Measurements from ENCODE around the gene GLIPR1.
"Not testable (repeated sequence)": the region's sequence is repeated elsewhere in the genome, so short reads cannot be mapped to it uniquely, and the experiment has no call there.

GLIPR1 gene

DNA sequence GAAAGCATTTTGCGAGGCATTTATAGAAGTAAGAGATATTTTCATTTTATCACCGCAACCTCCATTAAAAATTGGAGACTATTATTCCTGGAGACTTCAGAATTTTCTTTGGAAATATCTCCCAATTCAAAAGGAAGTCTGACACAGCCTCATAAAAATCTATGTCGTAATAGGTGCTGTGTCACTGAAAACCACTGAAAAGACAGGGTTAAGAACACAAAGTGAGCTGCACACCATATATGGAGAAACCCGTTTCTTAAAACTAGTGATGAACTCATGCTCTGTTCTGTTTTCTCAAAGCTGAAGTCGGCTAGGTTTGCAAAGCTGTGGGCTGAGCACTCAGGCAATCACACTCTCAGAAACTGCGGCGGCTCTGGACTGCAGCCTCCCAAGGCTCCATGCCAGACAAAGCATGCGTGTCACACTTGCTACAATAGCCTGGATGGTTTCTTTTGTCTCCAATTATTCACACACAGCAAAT lies at the start of gene GLIPR1:
Gene GLIPR1 (plus strand): TSS at position 287 of the 481 bp plus-strand sequence. CDS start 126 bp downstream, at position 413.
- Histone ChIP-seq H3K9ac (ENCODE audit: low read length) (no peak within 1 kb of the TSS), H3K27me3 (ENCODE audit: control insufficient read depth, insufficient read depth, low read length) (no peaks in the 10 kb centered on the region), H3K36me3 (ENCODE audit: control insufficient read depth, low read depth, low read length) (no peaks in the 10 kb centered on the region), H3K9me3 (ENCODE audit: control insufficient read depth, low read depth, low read length) (no peaks in the 10 kb centered on the region), H3K27ac (ENCODE audit: low read length) (no peak within 1 kb of the TSS), H3K4me1 (ENCODE audit: control insufficient read depth, low read depth, low read length) (peaks cover 14% of the 10 kb centered on the region), H3K4me3 (ENCODE audit: low read length) (no peak within 1 kb of the TSS)

DNA sequence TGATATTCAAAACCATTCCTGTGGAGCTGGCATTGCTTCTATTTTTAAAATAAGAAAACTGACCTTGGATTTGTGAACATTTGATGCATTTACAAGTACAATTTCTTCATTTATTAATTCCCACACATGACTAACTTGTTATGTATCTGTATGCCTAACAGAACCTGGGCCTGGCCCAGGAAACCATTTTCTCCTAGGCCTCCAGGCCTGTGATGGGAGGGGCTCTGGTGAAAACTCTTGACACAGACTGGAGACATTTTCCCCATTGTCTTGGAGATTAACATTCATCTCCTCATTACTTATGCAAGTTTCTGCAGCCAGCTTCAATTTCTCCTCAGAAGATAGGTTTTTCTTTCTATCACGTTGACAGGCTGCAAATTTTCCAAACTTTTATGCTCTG lies 47.6 kb upstream of the GLIPR1 start:
- Histone ChIP-seq H3K27ac (ENCODE audit: low read length) (no peak overlapping the region), H3K36me3 (ENCODE audit: control insufficient read depth, low read depth, low read length) (no peaks in the 10 kb centered on the region), H3K9me3 (ENCODE audit: control insufficient read depth, low read depth, low read length) (peaks cover 15% of the 10 kb centered on the region), H3K27me3 (ENCODE audit: control insufficient read depth, insufficient read depth, low read length) (no peaks in the 10 kb centered on the region), H3K4me1 (ENCODE audit: control insufficient read depth, low read depth, low read length) (peaks cover 10% of the 10 kb centered on the region), H3K9ac (ENCODE audit: low read length) (no peak overlapping the region), H3K4me3 (ENCODE audit: low read length) (no peak overlapping the region)

DNA sequence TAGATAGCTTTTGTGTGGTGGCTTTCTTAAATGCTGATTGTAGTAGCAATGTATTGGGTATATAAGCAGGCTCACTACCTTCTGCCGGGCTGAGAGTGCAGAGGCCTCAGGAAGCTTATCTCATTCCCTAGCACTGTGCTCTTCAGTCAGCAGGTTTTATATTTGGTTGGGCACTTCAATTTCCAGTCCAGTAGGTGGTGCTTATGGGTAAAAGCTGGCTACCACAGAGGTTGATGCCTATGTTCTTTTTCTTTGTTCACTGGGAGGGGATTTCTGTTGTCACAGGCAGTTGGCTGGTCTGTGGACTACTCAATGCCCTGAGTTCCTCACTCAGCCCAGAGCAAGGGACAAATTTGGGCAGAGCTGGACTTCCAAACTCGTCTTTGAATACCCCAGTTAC lies 43.0 kb upstream of the GLIPR1 start:
- H3K36me3 ChIP-seq (ENCODE audit: control insufficient read depth, low read depth, low read length): no peaks in the 10 kb centered on the region
- H3K9ac ChIP-seq (ENCODE audit: low read length): no peak overlapping the region
- peaks cover 5% of the 10 kb centered on the region for H3K9me3 ChIP-seq (ENCODE audit: control insufficient read depth, low read depth, low read length)
- no peak overlapping the region for H3K4me3 ChIP-seq (ENCODE audit: low read length)
- H3K4me1 ChIP-seq (ENCODE audit: control insufficient read depth, low read depth, low read length): no peaks in the 10 kb centered on the region
- no peaks in the 10 kb centered on the region for H3K27me3 ChIP-seq (ENCODE audit: control insufficient read depth, insufficient read depth, low read length)
- H3K27ac ChIP-seq (ENCODE audit: low read length): no peak overlapping the region

DNA sequence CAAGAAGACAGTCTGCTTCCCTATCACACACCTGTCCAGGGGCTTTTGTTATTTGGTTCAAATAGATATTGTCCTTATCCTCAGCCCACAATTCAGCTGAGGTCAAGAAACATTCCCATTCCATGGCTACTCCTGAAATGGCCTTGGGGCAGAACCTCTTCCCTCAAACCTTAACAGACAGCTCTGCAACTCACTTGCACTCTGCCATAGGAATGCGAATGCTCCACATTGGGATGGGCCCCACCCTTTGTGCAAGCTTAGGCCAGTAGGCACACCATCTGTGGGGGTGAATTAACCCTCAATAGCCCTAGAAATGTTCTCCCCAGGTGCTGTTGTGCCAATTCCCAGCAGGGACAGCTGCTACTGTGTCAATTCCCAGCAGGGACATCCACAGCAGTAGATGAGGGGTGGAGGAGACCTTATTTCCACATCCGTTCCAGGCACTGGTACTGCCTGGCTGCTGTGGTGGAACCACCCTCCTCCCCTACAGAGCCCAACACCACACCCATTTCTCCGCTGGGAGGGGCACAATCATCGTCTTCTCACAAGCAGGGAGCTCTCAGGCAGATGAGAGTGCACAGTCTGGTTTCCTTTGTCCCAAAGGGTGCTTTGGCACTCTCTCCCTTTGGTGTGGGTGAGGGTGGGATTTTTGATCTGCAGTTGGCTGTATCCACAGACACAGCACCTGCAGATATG lies 42.3 kb upstream of the GLIPR1 start:
- H3K36me3 ChIP-seq (ENCODE audit: control insufficient read depth, low read depth, low read length): no peaks in the 10 kb centered on the region

DNA sequence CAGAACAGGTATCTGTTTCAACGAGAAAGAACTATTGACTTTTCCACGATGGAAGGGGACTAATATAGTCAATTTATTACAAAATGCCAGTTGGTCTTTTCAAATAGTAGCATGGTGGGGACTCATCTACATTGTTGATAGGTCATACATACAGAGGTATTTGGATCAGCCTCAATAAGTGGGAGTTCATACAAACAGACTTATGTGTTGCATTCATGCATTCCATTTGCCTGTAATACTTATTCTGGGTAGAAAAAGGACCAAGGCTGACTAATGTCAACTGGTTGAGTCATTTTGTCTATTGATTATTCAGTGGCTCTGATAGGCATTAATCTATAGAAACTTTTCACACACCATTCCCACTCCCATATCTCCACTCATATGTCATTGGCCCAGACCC lies 41.5 kb upstream of the GLIPR1 start:
- peaks cover 5% of the 10 kb centered on the region for H3K9me3 ChIP-seq (ENCODE audit: control insufficient read depth, low read depth, low read length)

More for the DNA sequence above, 42.3 kb upstream of the GLIPR1 start:
- no peak overlapping the region for H3K4me3 ChIP-seq (ENCODE audit: low read length)
- peaks cover 5% of the 10 kb centered on the region for H3K9me3 ChIP-seq (ENCODE audit: control insufficient read depth, low read depth, low read length)
- no peaks in the 10 kb centered on the region for H3K27me3 ChIP-seq (ENCODE audit: control insufficient read depth, insufficient read depth, low read length)
- H3K27ac ChIP-seq (ENCODE audit: low read length): no peak overlapping the region
- no peak overlapping the region for H3K9ac ChIP-seq (ENCODE audit: low read length)
- H3K4me1 ChIP-seq (ENCODE audit: control insufficient read depth, low read depth, low read length): no peaks in the 10 kb centered on the region

DNA sequence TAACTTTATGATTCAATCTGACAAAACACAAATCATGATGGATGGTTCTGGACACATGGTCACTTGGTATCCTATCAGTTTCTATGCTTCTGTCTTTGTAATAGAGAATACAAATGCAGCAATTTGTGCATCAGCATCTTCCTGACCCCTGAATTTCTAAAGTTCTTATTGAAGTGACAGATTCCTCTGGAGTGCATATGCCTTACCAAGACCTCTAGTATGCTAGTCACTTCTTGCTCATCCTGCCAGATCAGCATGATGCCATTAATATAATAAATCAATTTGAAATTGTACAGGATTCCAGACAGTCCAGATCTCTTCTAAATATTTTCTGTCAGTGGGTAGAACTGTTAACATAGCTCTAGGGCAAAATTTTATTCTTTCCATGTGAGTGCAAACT lies 40.6 kb upstream of the GLIPR1 start:
- no peak overlapping the region for H3K4me3 ChIP-seq (ENCODE audit: low read length)
- no peaks in the 10 kb centered on the region for H3K27me3 ChIP-seq (ENCODE audit: control insufficient read depth, insufficient read depth, low read length)
- no peak overlapping the region for H3K9ac ChIP-seq (ENCODE audit: low read length)
- H3K9me3 ChIP-seq (ENCODE audit: control insufficient read depth, low read depth, low read length): no peaks in the 10 kb centered on the region
- no peaks in the 10 kb centered on the region for H3K36me3 ChIP-seq (ENCODE audit: control insufficient read depth, low read depth, low read length)
- H3K27ac ChIP-seq (ENCODE audit: low read length): no peak overlapping the region
- no peaks in the 10 kb centered on the region for H3K4me1 ChIP-seq (ENCODE audit: control insufficient read depth, low read depth, low read length)

More for the DNA sequence above, 41.5 kb upstream of the GLIPR1 start:
- H3K27ac ChIP-seq (ENCODE audit: low read length): no peak overlapping the region
- no peaks in the 10 kb centered on the region for H3K4me1 ChIP-seq (ENCODE audit: control insufficient read depth, low read depth, low read length)
- no peak overlapping the region for H3K9ac ChIP-seq (ENCODE audit: low read length)
- H3K4me3 ChIP-seq (ENCODE audit: low read length): no peak overlapping the region
- no peaks in the 10 kb centered on the region for H3K36me3 ChIP-seq (ENCODE audit: control insufficient read depth, low read depth, low read length)
- no peaks in the 10 kb centered on the region for H3K27me3 ChIP-seq (ENCODE audit: control insufficient read depth, insufficient read depth, low read length)

DNA sequence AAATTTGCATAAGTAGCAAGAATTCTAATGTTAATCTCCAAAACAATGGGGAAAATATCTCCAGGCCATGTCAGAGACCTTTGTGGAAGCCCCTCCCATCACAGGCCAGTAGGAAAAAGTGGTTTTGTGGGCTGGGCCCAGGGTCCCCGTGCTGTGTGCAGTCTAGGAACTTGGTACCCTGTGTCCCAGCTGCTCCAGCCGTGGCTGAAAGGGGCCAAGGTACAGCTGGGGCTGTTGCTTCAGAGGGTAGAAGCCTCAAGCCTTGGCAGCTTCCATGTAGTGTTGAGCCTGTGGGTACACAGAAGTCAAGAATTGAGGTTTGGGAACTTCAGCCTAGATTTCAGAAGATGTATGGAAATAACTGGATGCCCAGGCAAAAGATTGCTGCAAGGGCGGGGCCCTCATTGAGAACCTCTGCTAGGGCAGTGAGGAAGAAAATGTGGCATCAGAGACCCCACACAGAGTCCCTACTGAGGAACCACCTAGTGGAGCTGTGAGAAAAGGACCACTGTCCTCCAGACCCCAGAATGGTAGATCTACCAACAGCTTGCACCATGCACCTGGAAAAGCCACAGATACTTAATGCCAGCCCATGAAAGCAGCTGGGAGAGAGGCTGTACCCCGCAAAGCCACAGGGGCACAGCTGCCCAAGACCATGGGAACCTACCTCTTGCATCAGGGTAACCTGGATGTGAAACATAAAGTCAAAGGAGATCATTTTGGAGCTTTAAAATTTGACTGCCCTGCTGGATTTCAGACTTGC lies 38.7 kb upstream of the GLIPR1 start:
- not testable (repeated sequence) for H3K36me3 ChIP-seq (ENCODE audit: control insufficient read depth, low read depth, low read length); H3K4me1 ChIP-seq (ENCODE audit: control insufficient read depth, low read depth, low read length)

DNA sequence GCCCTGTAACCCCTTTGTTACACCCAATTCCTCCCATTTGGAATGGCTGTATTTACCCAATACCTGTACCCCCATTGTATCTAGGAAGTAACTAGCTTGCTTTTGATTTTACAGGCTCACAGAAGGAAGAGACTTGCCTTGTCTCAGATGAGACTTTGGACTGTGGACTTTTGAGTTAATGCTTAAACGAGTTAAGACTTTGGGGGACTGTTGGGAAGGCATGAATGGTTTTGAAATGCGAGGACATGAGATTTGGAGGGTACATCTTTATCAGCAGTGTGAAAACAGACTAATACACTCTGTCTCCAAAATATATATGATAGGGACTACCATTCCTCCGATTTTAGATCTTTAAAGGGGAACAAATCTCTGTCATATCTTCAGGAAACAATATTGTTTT lies 38.1 kb upstream of the GLIPR1 start:
- H3K27me3 ChIP-seq (ENCODE audit: control insufficient read depth, insufficient read depth, low read length); H3K36me3 ChIP-seq (ENCODE audit: control insufficient read depth, low read depth, low read length); H3K9ac ChIP-seq (ENCODE audit: low read length); H3K27ac ChIP-seq (ENCODE audit: low read length); H3K9me3 ChIP-seq (ENCODE audit: control insufficient read depth, low read depth, low read length); H3K4me3 ChIP-seq (ENCODE audit: low read length); H3K4me1 ChIP-seq (ENCODE audit: control insufficient read depth, low read depth, low read length): not testable (repeated sequence)

More for the DNA sequence above, 38.7 kb upstream of the GLIPR1 start:
- not testable (repeated sequence) for H3K9me3 ChIP-seq (ENCODE audit: control insufficient read depth, low read depth, low read length); H3K9ac ChIP-seq (ENCODE audit: low read length); H3K27ac ChIP-seq (ENCODE audit: low read length); H3K27me3 ChIP-seq (ENCODE audit: control insufficient read depth, insufficient read depth, low read length); H3K4me3 ChIP-seq (ENCODE audit: low read length)

DNA sequence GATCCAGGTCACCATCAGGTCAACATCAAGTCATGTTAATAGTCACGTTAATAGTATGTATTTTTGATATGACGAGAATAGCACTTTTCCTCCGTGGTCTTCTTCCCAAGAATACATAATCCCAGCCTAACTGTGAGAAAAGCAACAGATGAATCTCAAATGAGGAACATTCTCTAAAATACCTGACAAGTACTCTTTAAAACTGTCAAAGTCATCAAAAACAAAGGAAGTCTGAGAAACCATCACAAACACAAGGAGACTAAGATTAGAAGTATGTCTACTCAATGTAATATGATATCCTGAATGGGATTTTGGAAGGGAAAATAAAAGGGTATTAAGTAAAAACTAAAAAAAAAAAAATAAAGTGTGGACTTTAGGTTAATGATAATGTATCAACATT lies 36.8 kb upstream of the GLIPR1 start:
- Histone ChIP-seq H3K27me3 (ENCODE audit: control insufficient read depth, insufficient read depth, low read length) (no peaks in the 10 kb centered on the region), H3K27ac (ENCODE audit: low read length) (no peak overlapping the region), H3K4me3 (ENCODE audit: low read length) (no peak overlapping the region), H3K36me3 (ENCODE audit: control insufficient read depth, low read depth, low read length) (no peaks in the 10 kb centered on the region), H3K9ac (ENCODE audit: low read length) (no peak overlapping the region), H3K4me1 (ENCODE audit: control insufficient read depth, low read depth, low read length) (no peaks in the 10 kb centered on the region), H3K9me3 (ENCODE audit: control insufficient read depth, low read depth, low read length) (no peaks in the 10 kb centered on the region)

DNA sequence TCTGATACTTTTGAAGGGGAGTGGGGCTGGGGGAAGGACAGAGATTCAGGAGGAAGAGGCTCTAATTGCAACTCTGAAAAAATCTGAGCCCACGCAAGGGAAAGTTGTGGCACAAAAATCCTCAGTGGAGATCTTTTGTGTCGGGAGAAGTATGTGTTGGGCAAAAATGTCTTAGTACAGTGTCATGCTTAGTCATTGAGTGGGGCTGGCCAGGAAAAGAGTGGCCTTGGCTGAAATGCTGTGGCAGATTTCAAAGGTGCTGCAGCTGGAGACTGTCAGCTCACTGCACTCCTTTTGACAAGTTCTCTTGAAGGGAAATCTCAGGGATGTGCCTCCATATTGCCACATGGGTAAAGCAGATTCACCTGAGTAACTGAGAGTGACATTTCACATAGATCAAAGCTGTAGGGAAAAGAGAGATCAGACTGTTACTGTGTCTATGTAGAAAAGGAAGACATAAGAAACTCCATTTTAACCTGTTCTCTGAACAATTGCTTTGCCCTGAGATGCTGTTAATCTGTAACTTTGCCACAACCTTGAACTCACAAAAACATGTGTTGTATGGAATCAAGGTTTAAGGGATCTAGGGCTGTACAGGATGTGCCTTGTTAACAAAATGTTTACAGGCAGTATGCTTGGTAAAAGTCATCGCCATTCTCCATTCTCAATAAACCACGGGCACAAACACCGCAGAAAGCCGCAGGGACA lies 36.0 kb upstream of the GLIPR1 start:
- Histone ChIP-seq H3K9me3 (ENCODE audit: control insufficient read depth, low read depth, low read length) (no peaks in the 10 kb centered on the region), H3K9ac (ENCODE audit: low read length) (no peak overlapping the region), H3K4me3 (ENCODE audit: low read length) (no peak overlapping the region), H3K27ac (ENCODE audit: low read length) (no peak overlapping the region), H3K36me3 (ENCODE audit: control insufficient read depth, low read depth, low read length) (no peaks in the 10 kb centered on the region), H3K4me1 (ENCODE audit: control insufficient read depth, low read depth, low read length) (no peaks in the 10 kb centered on the region), H3K27me3 (ENCODE audit: control insufficient read depth, insufficient read depth, low read length) (no peaks in the 10 kb centered on the region)

DNA sequence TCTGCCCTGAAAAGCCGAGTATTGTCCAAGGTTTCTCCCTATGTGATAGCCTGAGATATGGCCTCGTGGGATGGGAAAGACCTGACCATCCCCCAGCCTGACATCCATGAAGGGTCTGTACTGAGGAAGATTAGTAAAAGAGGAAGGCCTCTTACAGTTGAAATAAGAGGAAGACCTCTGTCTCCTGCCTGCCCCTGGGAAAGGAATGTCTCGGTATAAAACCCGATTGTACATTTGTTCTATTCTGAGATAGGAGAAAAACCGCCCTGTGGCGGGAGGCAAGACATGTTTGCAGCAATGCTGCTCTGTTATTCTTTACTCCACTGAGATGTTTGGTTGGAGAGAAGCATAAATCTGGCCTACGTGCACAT lies 35.4 kb upstream of the GLIPR1 start:
- not testable (repeated sequence) for H3K9me3 ChIP-seq (ENCODE audit: control insufficient read depth, low read depth, low read length); H3K36me3 ChIP-seq (ENCODE audit: control insufficient read depth, low read depth, low read length); H3K27me3 ChIP-seq (ENCODE audit: control insufficient read depth, insufficient read depth, low read length); H3K9ac ChIP-seq (ENCODE audit: low read length); H3K4me1 ChIP-seq (ENCODE audit: control insufficient read depth, low read depth, low read length); H3K4me3 ChIP-seq (ENCODE audit: low read length); H3K27ac ChIP-seq (ENCODE audit: low read length)
